ENCODE results near the gene SEMA3D. TPM values are rescaled to one million over a fixed set of nuclear protein-coding genes. Genes with fewer than 3 reads are reported as not detected.

Gene SEMA3D
- total and polyA plus RNA-seq, 9 of the 15 experiments (the other 6 are each of a cell fraction or from before 2014, with no cell fraction given), result 0.01 to 0.10 (median 0.04) TPM; not detected in 1

DNA sequence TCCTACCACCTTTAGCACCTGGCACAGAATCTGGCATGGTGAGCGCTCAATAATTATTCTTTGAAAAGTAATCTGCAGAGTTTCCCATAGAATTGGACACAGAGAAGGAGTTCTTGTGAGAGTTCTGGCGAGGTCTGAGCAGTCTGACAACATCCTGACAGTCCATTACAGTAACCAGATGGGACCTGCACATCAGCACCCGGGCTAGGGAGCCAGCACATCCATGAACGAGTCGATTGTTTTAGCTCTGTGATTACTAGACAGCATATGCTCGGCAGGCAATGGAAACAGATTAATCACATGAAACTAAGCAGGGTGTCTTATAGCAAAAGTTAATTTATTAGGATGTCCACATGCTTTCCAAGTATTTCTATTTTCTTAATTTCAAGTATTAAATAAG is 96.7 kb downstream of the SEMA3D start:
- Histone ChIP-seq H3K9ac (ENCODE audit: insufficient read depth in 1 of 2, low read depth in 2 of 2, low read length in 2 of 2) (no peak overlapping the region), H3K36me3 (ENCODE audit: control insufficient read depth, insufficient read depth, low read length) (no peaks in the 10 kb centered on the region), H3K27me3 (ENCODE audit: control insufficient read depth in 2 of 2, insufficient read depth in 2 of 2, low read length in 2 of 2) (no peaks in the 10 kb centered on the region), H3K79me2 (ENCODE audit: control insufficient read depth, insufficient read depth, low read length) (no peaks in the 10 kb centered on the region), H3K4me2 (ENCODE audit: insufficient read depth, low read length) (no peak overlapping the region), H4K20me1 (replicated peaks; ENCODE audit: control insufficient read depth, insufficient read depth, low read length) (no peaks in the 10 kb centered on the region), H3K9me1 (ENCODE audit: control insufficient read depth, insufficient read depth, low read length) (no peaks in the 10 kb centered on the region), H3K9me3 (replicated peaks; ENCODE audit: control insufficient read depth, insufficient read depth, low read depth, low read length) (no peaks in the 10 kb centered on the region), H3K4me3 (no peak overlapping the region), H2AFZ (ENCODE audit: low read depth, low read length) (no peak overlapping the region), H3K4me1 (replicated peaks in 1 of 2; ENCODE audit: control insufficient read depth in 2 of 2, insufficient read depth in 2 of 2, low read length in 2 of 2) (no peaks in the 10 kb centered on the region), H3K27ac (ENCODE audit: extremely low read depth, low read depth, low read length) (no peak overlapping the region)
- ChIA-PET CTCF (ENCODE audit: low intra/inter-chr PET ratio) (no interaction called here), POLR2A (no interaction called here)
- no TSS peak for BruUV-seq (replicated peaks)
- intact Hi-C loops (cut with micrococcal nuclease), result no loop called here
- DNase-seq (ENCODE audit: extremely low read depth in 1 of 4, low spot score in 3 of 4) (no peak), FAIRE-seq (no peak), ATAC-seq (no peak)
- in situ Hi-C loops (cut with MboI), result no loop called here
- 0% methylated on average over 6 of the region's 6 CpGs for WGBS (ENCODE audit: insufficient coverage, low coverage, missing lambda C conversion rate)
- TF ChIP-seq RBM34 (IDR thresholded peaks at IDR 0.05; ENCODE audit: borderline replicate concordance, insufficient read depth, low read length) (no peak), CBX5 (IDR thresholded peaks at IDR 0.05; ENCODE audit: borderline replicate concordance, low read depth) (no peak), THRAP3 (IDR thresholded peaks at IDR 0.05; ENCODE audit: borderline replicate concordance) (no peak), CHAMP1 (IDR thresholded peaks at IDR 0.05) (no peak), ATF1 (CRISPR knock-in tag; IDR thresholded peaks at IDR 0.05) (no peak), ATF1 (tag; IDR thresholded peaks at IDR 0.05) (no peak), DMBX1 (CRISPR knock-in tag; IDR thresholded peaks at IDR 0.05; ENCODE audit: borderline replicate concordance) (no peak), FOXM1 (IDR thresholded peaks at IDR 0.05; ENCODE audit: low read depth) (no peak), FOXM1 (CRISPR knock-in tag; IDR thresholded peaks at IDR 0.05; ENCODE audit: low read depth) (no peak), ZBTB17 (CRISPR knock-in tag; IDR thresholded peaks at IDR 0.05) (no peak), RHOXF2B (CRISPR knock-in tag; conservative IDR thresholded peaks at IDR 0.05) (no peak)
- TF ChIP-seq, protein P1, sequence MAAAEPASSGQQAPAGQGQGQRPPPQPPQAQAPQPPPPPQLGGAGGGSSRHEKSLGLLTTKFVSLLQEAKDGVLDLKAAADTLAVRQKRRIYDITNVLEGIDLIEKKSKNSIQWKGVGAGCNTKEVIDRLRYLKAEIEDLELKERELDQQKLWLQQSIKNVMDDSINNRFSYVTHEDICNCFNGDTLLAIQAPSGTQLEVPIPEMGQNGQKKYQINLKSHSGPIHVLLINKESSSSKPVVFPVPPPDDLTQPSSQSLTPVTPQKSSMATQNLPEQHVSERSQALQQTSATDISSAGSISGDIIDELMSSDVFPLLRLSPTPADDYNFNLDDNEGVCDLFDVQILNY (CRISPR knock-in tag; IDR thresholded peaks at IDR 0.05), result no peak
- TF ChIP-seq, protein P2, sequence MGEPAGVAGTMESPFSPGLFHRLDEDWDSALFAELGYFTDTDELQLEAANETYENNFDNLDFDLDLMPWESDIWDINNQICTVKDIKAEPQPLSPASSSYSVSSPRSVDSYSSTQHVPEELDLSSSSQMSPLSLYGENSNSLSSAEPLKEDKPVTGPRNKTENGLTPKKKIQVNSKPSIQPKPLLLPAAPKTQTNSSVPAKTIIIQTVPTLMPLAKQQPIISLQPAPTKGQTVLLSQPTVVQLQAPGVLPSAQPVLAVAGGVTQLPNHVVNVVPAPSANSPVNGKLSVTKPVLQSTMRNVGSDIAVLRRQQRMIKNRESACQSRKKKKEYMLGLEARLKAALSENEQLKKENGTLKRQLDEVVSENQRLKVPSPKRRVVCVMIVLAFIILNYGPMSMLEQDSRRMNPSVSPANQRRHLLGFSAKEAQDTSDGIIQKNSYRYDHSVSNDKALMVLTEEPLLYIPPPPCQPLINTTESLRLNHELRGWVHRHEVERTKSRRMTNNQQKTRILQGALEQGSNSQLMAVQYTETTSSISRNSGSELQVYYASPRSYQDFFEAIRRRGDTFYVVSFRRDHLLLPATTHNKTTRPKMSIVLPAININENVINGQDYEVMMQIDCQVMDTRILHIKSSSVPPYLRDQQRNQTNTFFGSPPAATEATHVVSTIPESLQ (CRISPR knock-in tag; IDR thresholded peaks at IDR 0.05), result no peak
- TF ChIP-seq, protein P3, sequence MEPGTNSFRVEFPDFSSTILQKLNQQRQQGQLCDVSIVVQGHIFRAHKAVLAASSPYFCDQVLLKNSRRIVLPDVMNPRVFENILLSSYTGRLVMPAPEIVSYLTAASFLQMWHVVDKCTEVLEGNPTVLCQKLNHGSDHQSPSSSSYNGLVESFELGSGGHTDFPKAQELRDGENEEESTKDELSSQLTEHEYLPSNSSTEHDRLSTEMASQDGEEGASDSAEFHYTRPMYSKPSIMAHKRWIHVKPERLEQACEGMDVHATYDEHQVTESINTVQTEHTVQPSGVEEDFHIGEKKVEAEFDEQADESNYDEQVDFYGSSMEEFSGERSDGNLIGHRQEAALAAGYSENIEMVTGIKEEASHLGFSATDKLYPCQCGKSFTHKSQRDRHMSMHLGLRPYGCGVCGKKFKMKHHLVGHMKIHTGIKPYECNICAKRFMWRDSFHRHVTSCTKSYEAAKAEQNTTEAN (CRISPR knock-in tag; IDR thresholded peaks at IDR 0.05), result no peak

Data from K562 (cell line).